GM12801 (cell line): ENCODE results near the gene E2F6.

ENCODE experiments used
- TF ChIP-seq, protein P1 (sequence below): IDR thresholded peaks from one replicate; pipeline ENCODE4 v1.5.1; 2011; ENCODE audit warnings: control low read depth; ENCODE audit not compliant: insufficient read length; ENCODE audit errors: extremely low read depth

Gene E2F6

GRCh38 chr2:11509657-11510360 lies 43.8 kb upstream of the E2F6 start:
- TF ChIP-seq, protein P1, sequence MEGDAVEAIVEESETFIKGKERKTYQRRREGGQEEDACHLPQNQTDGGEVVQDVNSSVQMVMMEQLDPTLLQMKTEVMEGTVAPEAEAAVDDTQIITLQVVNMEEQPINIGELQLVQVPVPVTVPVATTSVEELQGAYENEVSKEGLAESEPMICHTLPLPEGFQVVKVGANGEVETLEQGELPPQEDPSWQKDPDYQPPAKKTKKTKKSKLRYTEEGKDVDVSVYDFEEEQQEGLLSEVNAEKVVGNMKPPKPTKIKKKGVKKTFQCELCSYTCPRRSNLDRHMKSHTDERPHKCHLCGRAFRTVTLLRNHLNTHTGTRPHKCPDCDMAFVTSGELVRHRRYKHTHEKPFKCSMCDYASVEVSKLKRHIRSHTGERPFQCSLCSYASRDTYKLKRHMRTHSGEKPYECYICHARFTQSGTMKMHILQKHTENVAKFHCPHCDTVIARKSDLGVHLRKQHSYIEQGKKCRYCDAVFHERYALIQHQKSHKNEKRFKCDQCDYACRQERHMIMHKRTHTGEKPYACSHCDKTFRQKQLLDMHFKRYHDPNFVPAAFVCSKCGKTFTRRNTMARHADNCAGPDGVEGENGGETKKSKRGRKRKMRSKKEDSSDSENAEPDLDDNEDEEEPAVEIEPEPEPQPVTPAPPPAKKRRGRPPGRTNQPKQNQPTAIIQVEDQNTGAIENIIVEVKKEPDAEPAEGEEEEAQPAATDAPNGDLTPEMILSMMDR, result no peak

DNA sequence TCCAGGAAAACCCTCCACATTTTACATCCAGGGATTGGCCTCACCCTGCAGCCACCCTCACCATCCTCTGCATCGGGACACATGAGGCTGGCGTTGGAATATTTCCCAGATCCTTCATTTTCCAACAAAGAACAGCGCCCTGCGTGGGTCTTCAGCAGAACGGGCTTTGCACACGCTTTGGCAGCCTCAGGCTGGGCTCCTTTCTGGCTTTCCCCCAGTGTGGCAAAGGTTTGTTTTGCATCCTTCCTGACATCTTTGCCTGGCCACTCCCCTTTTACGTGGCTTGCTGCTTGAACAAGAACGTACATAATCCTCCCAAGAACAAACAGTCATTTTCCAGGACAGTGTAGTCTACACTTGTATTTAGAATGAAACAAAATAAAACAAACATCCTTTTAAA lies 42.3 kb upstream of the E2F6 start:
- TF ChIP-seq, protein P1, result no peak

GRCh38 chr2:11507517-11507916 lies 41.6 kb upstream of the E2F6 start:
- TF ChIP-seq, protein P1, result no peak

DNA sequence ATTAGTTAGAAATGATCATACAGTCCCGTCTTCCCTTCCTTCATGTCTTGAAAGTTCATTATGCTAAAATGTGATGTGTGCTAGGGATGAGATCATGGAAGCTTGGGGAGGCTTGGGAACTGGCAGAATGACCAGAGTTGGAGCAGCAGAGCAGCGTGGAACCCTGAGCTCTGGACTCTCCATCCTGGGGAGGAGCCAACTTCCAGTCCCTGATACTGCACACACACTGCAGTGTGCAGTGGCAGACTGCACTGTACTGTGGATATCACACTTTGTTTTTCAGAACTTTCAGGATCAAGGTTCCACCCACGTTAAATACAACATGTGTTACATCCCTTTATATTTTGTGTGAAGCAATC lies 40.6 kb upstream of the E2F6 start:
- TF ChIP-seq, protein P1, result no peak

- TF ChIP-seq, protein P1, result no peak
Measured at GRCh38 chr2:11505652-11506610, 40.0 kb upstream of the E2F6 start.

GRCh38 chr2:11503354-11503927 lies 37.5 kb upstream of the E2F6 start:
- TF ChIP-seq, protein P1, result no peak

GRCh38 chr2:11502740-11503292 lies 36.9 kb upstream of the E2F6 start:
- TF ChIP-seq, protein P1, result no peak
